Chondrocyte (in vitro differentiated cells): ENCODE results near the gene PIK3R4. TPM values are rescaled to one million over a fixed set of nuclear protein-coding genes. Genes with fewer than 3 reads are reported as not detected.

Experiments
- DNase-seq: peaks from one replicate; pipeline ENCODE4 v3.0.0; 2021; ENCODE audit warnings: mixed read lengths, low spot score
- H3K27ac Mint-ChIP-seq: one replicate; pipeline ENCODE4 v1.8.0; 2021; ENCODE audit warnings: mild to moderate bottlenecking, moderate library complexity, mixed read lengths; ENCODE audit not compliant: unreplicated experiment
- H3K27me3 Mint-ChIP-seq: 2 replicates; pipeline ENCODE4 v1.8.0; 2021; ENCODE audit warnings: low read depth, mixed read lengths
- H3K36me3 Mint-ChIP-seq: 2 replicates; pipeline ENCODE4 v1.8.0; 2021; ENCODE audit warnings: low read depth, mixed read lengths
- H3K4me1 Mint-ChIP-seq: 2 replicates; pipeline ENCODE4 v1.8.0; 2021; ENCODE audit warnings: low read depth, mild to moderate bottlenecking, mixed read lengths
- H3K4me3 Mint-ChIP-seq: one replicate; pipeline ENCODE4 v1.8.0; 2021; ENCODE audit warnings: mild to moderate bottlenecking, moderate library complexity, mixed read lengths; ENCODE audit not compliant: unreplicated experiment
- H3K9me3 Mint-ChIP-seq: 2 replicates; pipeline ENCODE4 v1.8.0; 2021; ENCODE audit warnings: low read depth, mixed read lengths
- total RNA-seq: library from RNA; stranded (reverse); gene quantifications from 3 replicates; pipeline ENCODE4 v1.2.1, GENCODE V29; 2021
- TF ChIP-seq, protein P1 (sequence below): fragments of 200-600 bp; sonication (generic); IDR thresholded peaks from 2 replicates; pipeline ENCODE4 v1.5.0; 2021; ENCODE audit warnings: antibody characterized with exemption, mild to moderate bottlenecking, moderate library complexity

PIK3R4 gene
- total RNA-seq, 1 donor from 2014 or later = 16.9 TPM

DNA sequence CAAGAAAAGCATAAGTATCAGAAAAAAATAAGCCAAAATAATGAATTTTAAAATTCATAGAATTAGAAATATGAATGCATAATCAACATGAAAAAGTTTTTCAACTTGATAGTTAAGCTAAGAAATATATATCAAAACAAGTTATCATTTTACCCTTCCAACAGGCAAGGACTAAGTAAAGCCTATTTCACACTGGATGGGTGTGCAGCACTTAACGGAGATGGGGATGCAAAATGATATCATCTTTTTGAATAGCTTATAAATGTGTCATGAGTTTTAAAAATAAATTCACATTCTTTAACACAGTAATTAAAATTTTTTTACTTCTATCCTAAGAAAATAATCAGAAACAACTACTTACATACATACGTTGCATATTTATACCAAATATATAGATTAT lies 20.9 kb downstream of the PIK3R4 start:
- H3K4me3 Mint-ChIP-seq = no peak overlapping the region
- no peak overlapping the region for H3K27ac Mint-ChIP-seq
- peaks cover 7% of the 10 kb centered on the region for H3K36me3 Mint-ChIP-seq
- TF ChIP-seq, protein P1, sequence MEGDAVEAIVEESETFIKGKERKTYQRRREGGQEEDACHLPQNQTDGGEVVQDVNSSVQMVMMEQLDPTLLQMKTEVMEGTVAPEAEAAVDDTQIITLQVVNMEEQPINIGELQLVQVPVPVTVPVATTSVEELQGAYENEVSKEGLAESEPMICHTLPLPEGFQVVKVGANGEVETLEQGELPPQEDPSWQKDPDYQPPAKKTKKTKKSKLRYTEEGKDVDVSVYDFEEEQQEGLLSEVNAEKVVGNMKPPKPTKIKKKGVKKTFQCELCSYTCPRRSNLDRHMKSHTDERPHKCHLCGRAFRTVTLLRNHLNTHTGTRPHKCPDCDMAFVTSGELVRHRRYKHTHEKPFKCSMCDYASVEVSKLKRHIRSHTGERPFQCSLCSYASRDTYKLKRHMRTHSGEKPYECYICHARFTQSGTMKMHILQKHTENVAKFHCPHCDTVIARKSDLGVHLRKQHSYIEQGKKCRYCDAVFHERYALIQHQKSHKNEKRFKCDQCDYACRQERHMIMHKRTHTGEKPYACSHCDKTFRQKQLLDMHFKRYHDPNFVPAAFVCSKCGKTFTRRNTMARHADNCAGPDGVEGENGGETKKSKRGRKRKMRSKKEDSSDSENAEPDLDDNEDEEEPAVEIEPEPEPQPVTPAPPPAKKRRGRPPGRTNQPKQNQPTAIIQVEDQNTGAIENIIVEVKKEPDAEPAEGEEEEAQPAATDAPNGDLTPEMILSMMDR = no peak
- H3K4me1 Mint-ChIP-seq = peaks cover 13% of the 10 kb centered on the region
- no peaks in the 10 kb centered on the region for H3K9me3 Mint-ChIP-seq
- no peak for DNase-seq
- no peaks in the 10 kb centered on the region for H3K27me3 Mint-ChIP-seq

GRCh38 chr3:130715616-130716015 lies 31.0 kb downstream of the PIK3R4 start:
- H3K27ac Mint-ChIP-seq = no peak overlapping the region
- no peaks in the 10 kb centered on the region for H3K9me3 Mint-ChIP-seq
- peaks cover 18% of the 10 kb centered on the region for H3K36me3 Mint-ChIP-seq
- TF ChIP-seq, protein P1 = no peak
- DNase-seq = no peak
- H3K4me1 Mint-ChIP-seq = no peaks in the 10 kb centered on the region
- no peak overlapping the region for H3K4me3 Mint-ChIP-seq
- no peaks in the 10 kb centered on the region for H3K27me3 Mint-ChIP-seq

DNA sequence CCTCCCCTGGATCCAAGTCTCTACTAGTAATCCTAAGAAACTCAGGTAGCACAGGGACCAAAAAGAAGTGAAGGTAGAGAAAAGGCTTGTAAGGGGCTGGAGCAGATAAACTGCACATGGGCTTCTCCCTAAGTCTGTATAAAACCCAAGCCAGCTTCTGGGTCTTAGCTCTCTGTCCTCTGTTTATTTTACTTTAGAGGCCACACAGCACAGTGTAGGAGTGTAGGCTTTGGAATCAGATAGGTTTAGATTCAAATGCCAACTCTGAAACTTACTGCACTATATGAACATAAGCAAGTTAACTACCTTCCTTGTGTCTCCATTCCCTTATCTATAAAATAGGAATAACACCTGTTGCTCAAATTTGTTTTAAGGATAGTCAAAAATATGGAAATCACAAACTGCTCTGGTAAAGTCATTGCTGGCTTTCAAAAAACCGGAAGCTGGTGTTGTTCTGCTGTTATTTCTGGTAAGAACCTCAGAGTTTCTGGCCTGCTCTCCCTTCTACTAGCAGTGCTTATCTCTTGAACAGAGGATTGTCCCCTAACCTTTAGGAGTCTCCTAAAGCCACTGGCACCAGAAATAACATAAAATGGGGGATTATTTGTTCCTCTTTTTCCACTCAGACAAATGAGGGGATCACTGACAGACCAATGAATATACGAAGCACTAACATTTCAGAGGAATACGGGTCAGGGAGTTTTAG lies 33.8 kb downstream of the PIK3R4 start:
- no peak for DNase-seq
- Mint-ChIP-seq H3K27ac (no peak overlapping the region), H3K4me1 (peaks cover 3% of the 10 kb centered on the region), H3K36me3 (peaks cover 22% of the 10 kb centered on the region), H3K4me3 (no peak overlapping the region), H3K27me3 (no peaks in the 10 kb centered on the region), H3K9me3 (no peaks in the 10 kb centered on the region)
- TF ChIP-seq, protein P1 = no peak

DNA sequence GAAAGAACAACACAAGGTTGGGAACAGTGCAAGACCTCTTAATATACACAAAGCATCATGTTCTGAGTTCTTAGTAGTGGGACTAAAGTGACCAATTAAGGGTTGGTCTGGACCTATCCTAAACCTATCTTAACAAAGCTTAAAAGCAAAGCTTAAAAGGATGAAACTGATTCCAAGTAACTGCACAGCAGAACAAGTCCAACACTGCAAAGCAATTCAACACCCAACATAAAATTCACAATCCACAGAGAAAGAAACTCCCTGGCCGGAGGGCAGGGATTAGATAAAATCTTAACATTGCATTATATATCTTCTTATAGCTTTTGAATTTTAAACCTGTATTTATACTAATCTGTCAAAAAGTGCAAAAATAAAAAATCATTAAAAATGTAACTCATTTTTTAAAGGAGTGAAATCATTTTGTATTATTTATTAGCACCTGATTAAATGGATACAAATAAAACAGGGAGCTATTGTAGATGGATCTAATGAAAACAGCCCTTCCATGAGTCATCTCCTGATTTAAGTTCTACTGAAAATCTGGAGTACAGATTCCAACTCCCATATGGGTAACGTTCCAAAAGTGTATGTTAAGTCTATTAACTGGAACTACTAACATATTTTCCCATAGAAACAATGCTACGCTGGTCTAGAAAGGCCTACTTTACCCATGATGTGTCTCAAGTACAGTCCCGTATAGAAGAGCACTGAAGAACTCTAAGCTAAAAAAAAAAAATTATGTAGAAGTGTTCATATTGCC lies 34.9 kb downstream of the PIK3R4 start:
- H3K9me3 Mint-ChIP-seq = no peaks in the 10 kb centered on the region
- no peak for DNase-seq
- TF ChIP-seq, protein P1 = no peak
- H3K4me1 Mint-ChIP-seq = peaks cover 3% of the 10 kb centered on the region
- no peaks in the 10 kb centered on the region for H3K27me3 Mint-ChIP-seq
- H3K36me3 Mint-ChIP-seq = peaks cover 23% of the 10 kb centered on the region
- no peak overlapping the region for H3K27ac Mint-ChIP-seq
- H3K4me3 Mint-ChIP-seq = no peak overlapping the region

DNA sequence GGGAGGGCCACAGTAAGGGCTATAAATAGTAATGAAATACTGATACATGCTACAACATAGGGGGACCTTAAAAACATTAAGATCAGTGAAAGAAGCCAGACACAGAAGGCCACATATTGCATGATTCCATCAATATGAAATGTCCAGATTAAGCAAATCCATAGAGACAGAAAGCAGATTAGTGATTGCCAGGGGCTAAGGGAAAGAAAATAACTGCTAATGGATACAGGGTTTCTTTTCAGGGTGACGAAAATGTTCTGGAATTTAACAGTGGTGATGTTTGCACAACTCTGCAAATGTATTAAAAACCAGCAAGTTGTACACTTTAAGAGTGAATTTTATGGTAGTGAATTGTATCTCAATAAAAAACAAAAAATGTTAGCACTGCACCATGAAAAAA lies 37.0 kb downstream of the PIK3R4 start:
- no peaks in the 10 kb centered on the region for H3K9me3 Mint-ChIP-seq
- no peak overlapping the region for H3K27ac Mint-ChIP-seq
- TF ChIP-seq, protein P1 = no peak
- H3K4me3 Mint-ChIP-seq = no peak overlapping the region
- peaks cover 18% of the 10 kb centered on the region for H3K36me3 Mint-ChIP-seq
- peaks cover 3% of the 10 kb centered on the region for H3K4me1 Mint-ChIP-seq
- no peak for DNase-seq
- H3K27me3 Mint-ChIP-seq = no peaks in the 10 kb centered on the region
